Cardiac fibroblast (primary cell): ENCODE data around the gene CCDC30.

Source experiments
- DNase-seq, 2 donors: peaks; one replicate each; pipeline versions ENCODE4 v3.0.0 to v3.0.0-alpha.2; 2010; ENCODE audit warnings: low read depth in 2 of 2
- H3K4me3 ChIP-seq, 2 donors: replicated peaks in 1 of 2; 1 replicate in 1 of 2; 2 replicates in 1 of 2; pipeline ENCODE4 v1.5.1; 2011; ENCODE audit warnings: low read depth in 2 of 2, low read length in 2 of 2, mild to moderate bottlenecking in 2 of 2, moderate library complexity in 1 of 2
- CTCF ChIP-seq: IDR thresholded peaks from one replicate; pipeline ENCODE4 v1.5.1; 2011; ENCODE audit warnings: low read depth, mild to moderate bottlenecking, low read length, inconsistent platforms

The CCDC30 gene

GRCh38 chr1:42462828-42463763, at the start of gene CCDC30:
Gene CCDC30 (plus strand): TSS chr1:42463286. CDS start chr1:42480552, 17,266 bp downstream.
- no peak for TF ChIP-seq CTCF
- H3K4me3 ChIP-seq = peak within 1 kb of the TSS; percentile 77
- DNase-seq = peak; percentile 98 to 99

GRCh38 chr1:42414551-42415496, 48.3 kb upstream of the CCDC30 start:
- no peak for TF ChIP-seq CTCF
- H3K4me3 ChIP-seq = no peak overlapping the region
- no peak for DNase-seq

GRCh38 chr1:42417166-42417565, 45.9 kb upstream of the CCDC30 start:
- TF ChIP-seq CTCF = no peak
- H3K4me3 ChIP-seq = no peak overlapping the region
- no peak for DNase-seq

GRCh38 chr1:42418516-42418915, 44.6 kb upstream of the CCDC30 start:
- no peak for TF ChIP-seq CTCF
- DNase-seq = no peak
- H3K4me3 ChIP-seq = no peak overlapping the region

GRCh38 chr1:42419126-42419821, 43.8 kb upstream of the CCDC30 start:
- peak in 1 of 2 donors; percentile 47 for DNase-seq
- TF ChIP-seq CTCF = no peak

GRCh38 chr1:42420121-42420520, 43.0 kb upstream of the CCDC30 start:
- DNase-seq = peak in 1 of 2 donors; percentile 7
- no peak for TF ChIP-seq CTCF
- H3K4me3 ChIP-seq = no peak overlapping the region

More at GRCh38 chr1:42419126-42419821, 43.8 kb upstream of the CCDC30 start:
- no peak overlapping the region for H3K4me3 ChIP-seq
